HG03064 (cell line): ENCODE results near the gene LUZP1.
"Not testable (repeated sequence)": the region's sequence is repeated elsewhere in the genome, so short reads cannot be mapped to it uniquely, and the experiment has no call there.

Experiments used
- ATAC-seq: cut with Tn5 transposase; IDR thresholded peaks from one replicate; pipeline ENCODE4 v1.9.1; 2021; ENCODE audit warnings: low read depth; ENCODE audit not compliant: unreplicated experiment

LUZP1 gene

DNA sequence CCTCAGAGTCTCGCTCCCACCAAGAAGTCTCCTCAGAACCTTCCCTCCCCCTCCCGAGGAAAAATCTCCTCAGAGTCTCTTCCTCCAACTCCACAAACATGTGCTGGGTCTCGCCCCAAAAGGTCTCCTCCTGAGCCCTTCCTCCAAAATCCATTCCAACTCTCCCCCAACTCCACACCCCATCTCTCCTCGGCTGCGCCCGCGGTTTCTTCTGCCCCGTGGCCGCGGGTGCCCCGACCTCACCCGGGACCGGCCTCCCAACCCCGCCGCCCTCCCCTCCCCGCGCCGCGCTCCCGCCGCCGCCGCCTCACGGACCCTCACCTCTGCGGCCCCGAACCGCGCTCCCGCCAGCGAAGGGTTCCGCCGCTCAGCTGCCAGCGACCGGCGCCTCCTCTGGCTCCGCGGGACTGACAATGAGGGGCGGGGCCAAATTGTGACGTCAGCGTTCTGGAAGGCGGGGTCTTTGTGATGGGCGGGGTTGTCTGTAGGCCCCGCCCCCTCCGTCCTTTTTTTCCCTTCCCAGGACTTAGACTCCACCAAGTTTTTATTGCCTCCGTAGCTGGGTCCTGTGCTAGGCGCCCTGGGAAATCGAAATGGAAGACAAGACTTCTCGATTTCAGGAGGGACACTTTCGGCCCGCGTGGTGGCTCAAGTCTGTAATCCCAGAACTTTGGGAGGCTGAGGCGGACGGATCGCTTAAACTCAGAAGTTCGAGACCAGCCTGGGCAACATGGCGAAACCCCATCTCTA, at the start of gene LUZP1:
Gene LUZP1 (minus strand): TSS at position 412 of the 750 bp plus-strand sequence.
- no peak for ATAC-seq

GRCh38 chr1:23217421-23218115, 48.9 kb upstream of the LUZP1 start, which contains the start of gene HTR1D:
Gene HTR1D, minus strand, starts transcription at chr1:23217502. Its CDS starts 23,283 bp downstream, at chr1:23194219.
- ATAC-seq = no peak

DNA sequence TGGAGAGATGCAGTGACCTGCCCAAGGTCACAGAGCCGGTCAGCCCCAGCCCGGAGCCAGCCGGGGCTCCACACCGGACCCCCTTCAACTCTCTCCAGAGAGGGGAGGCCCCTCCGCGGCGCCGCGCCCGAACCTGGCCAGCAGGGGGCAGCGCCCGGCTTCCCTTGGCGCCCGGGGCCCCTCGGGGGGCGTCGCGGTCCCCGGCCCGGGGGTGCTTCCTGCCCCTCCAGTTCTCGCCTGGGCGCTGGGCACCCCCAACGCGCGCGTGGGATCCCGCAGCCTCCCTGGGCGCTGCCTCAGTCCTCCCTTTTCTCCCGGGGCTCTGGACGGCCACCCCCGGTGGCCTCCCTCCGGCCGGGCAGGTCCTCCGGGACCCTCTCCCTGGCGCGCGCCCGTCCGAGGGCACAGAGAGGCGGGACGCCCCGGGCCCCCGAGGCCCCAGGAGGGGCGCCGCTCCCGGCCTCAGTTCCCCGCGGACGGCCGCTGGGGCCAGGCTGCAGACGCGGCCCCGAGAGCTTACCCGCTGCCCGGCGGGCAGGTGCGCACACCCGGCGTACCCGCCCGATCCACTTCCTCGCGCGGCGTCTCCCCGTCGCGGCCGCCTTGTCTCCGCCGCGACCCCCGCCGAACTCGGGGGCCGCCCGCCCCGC, 48.2 kb upstream of the LUZP1 start:
- ATAC-seq = no peak

DNA sequence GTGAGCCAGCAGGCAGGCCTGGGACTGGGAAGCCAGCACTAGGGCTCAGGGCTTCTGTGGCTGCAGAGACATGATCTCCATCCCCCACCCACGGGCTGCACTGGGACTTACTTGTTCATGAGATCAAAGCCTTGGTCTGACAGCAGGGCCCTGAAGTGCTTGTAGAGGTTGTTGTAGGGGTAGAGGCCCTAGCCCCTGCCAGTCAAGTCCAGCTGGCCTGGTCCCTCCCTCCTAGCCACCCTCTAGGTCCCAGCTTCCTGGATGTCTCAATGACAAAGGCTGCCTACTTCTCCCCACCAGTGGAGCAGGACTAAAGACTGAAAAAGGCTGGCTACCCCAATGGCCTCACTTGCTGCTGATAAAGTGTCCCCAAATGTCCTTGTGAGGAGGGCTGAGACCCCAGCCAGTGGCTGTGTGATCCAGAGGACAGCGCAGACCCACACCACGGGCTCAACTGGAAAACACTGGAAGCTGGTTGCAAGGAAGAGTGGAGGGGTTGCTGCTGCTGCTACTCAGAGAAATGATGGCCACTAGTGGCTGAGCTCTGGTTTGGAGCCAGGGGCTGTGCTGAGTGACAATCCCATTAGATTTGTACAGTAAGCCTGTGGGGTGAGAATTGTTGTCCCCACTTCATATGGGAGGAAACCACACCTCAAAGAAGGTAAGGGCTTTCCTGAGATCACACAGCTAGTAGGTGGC, 47.2 kb upstream of the LUZP1 start:
- ATAC-seq = no peak

- ATAC-seq = no peak
These were observed 46.6 kb upstream of the LUZP1 start for GRCh38 chr1:23215291-23215690.

- ATAC-seq = no peak
These were observed 46.0 kb upstream of the LUZP1 start for GRCh38 chr1:23214640-23215039.

DNA sequence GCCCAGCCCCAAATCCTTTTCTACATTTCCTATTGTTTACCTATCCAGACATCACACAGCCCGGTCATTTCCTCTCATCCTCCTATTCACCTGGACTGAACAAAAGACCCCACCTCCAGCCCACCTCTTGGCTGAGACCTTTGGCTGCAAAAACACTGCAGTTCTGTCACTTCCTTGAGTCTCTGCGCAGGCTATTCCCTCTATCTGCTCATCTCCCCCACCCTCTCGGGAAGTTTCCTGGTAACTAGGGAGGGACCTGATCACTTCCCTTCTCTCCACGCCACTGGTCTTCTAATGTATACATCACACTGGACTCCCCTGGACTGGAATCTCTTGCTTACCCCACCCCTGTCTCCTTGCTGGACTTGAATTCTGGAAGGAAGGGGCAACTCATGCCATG, 43.3 kb upstream of the LUZP1 start:
- no peak for ATAC-seq

DNA sequence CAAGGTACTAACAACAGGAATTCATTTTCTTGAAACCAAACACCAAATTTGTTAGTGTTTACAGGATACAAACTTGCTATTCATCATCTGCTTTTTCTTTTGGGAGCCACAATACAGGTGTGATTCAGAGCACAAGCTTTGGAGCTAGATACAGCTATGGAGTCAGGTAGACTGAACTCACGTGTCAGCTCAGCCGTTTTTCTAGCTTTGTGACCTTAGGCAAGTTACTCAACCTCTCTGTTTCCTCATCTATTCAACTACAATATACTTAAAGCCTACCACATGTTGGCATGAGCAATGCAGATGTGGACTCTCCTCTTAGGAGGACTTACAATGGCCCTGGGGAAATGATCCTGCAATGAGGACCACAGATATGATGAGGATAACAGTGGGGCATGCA, 42.3 kb upstream of the LUZP1 start:
- no peak for ATAC-seq

- no peak for ATAC-seq
These were observed 41.7 kb upstream of the LUZP1 start for GRCh38 chr1:23210351-23210785.

DNA sequence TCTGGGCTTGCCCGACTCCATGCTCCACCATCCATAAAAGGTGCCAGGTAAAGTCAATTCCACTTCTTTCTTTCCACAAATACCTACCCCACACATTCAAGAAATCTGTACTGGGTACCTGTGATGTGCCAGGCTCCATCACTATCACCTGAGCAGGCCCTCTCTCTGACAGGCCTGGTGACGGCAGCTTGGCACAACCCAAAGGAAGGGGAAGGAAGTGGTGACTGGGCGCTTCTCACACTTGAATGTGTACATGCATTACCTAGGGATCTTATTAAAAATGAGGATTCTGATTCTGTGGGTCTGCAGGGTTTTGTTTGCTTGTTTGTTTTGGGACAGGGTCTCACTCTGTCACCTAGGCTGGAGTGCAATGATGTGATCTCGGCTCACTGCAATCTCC, 41.1 kb upstream of the LUZP1 start:
- no peak for ATAC-seq

- no peak for ATAC-seq
These were observed 39.9 kb upstream of the LUZP1 start for GRCh38 chr1:23208527-23208926.

DNA sequence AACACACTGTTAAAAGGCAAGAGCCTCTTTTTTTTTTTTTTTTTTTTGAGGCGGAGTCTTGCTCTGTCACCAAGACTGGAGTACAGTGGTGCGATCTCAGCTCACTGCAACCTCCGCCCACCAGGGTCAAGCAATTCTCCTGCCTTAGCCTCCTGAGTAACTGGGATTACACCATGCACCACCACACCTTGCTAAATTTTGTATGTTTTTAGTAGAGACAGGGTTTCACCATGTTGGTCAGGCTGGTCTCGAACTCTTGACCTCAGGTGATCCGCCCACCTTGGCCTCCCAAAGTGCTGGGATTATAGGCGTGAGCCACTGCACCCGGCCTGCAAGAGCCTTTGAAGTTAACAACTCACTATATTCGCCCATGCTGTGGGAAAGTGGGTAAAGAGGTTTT, 39.1 kb upstream of the LUZP1 start:
- not testable (repeated sequence) for ATAC-seq

DNA sequence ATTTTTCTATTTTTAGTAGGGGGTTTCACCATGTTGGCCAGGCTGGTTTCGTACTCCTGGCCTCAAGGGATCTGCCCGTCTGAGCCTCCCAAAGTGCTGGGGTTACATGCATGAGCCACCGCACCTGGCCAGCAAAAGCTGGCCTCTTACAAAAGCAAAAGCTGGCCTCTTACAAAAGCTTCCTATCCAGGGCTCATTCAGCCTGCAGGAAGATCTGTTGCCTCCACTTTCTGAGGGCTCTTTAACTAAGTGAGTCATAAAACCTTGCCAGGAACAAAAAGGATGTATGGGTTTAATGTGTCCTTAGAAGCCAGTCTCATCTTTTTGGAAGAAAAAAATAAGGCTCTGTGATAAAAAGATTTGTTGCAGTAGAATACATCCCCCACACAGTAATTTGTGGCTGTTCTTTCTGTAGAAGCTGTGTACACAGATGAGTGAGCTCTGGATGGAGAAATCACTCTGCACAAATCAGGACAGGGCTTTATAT, 33.6 kb upstream of the LUZP1 start:
- no peak for ATAC-seq

DNA sequence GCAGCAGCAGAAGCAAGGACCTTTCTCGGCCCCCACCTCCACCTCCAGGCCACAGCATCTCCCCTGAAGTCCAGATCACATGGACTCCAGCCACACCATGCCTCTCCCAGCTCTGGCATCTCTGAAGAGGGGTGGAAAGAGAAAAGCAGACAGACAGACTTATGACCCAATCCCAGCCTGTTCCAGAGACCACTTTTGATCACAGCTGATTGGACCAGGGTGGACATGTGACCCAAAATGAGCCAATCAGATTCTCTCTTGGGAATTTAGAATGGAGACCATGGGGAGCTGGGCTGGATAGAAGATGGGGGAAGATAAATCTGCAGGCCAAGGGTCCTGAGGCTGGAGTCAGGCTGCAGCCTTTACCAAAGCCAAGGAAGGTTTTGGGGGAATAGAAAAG, 32.2 kb upstream of the LUZP1 start:
- ATAC-seq = no peak

DNA sequence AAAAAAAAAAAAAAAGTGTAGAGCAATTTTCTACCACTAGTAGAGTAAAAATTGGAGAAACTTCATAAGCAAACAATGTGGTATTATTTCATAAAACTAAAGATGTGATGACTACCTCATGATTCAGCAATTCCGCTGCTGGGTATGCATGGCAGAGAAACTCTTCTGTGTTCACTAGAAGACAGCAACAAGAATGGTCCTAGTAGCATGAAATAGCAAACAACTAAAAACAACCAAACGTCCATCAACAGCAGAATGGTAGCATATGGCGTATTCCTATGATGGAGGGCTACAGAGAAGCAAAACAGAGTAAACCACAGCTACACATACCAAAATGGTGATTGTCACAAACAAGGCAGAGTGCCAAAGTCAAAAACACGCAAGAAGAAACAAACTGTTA, 29.7 kb upstream of the LUZP1 start:
- ATAC-seq = no peak

- no peak for ATAC-seq
These were observed 28.1 kb upstream of the LUZP1 start for GRCh38 chr1:23196627-23197328.

- no peak for ATAC-seq
These were observed 25.7 kb upstream of the LUZP1 start for GRCh38 chr1:23194119-23194984.

GRCh38 chr1:23193391-23194118, 24.9 kb upstream of the LUZP1 start:
- ATAC-seq = no peak

DNA sequence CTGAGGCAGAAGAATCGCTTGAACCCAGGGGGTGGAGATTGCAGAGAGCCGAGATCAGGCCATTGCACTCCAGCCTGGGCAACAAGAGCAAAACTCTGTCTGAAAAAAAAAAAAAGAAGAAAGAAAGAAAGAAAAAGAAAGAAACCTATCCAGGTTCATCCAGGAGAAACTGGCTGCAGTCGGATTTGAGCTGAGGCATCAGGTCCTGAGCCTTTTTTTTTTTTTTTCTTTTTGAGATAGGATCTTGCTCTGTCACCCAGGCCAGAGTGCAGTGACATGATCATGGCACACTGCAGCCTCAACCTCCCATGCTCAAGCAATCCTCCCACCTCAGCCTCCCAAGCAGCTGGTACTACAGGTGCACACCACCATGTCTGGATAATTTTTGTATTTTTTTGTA, 22.5 kb upstream of the LUZP1 start:
- no peak for ATAC-seq
